Measurements from ENCODE around the gene JCAD.
"Not testable (repeated sequence)": the region's sequence is repeated elsewhere in the genome, so short reads cannot be mapped to it uniquely, and the experiment has no call there.

JCAD gene

GRCh38 chr10:30011396-30011795 lies 48.0 kb downstream of the JCAD start:
- H3K4me3 ChIP-seq (ENCODE audit: low read length), result no peak overlapping the region
- DNase-seq (ENCODE audit: low read depth, low spot score), result no peak

GRCh38 chr10:30007406-30007805 lies 52.0 kb downstream of the JCAD start:
- DNase-seq (ENCODE audit: low read depth, low spot score), result no peak
- H3K4me3 ChIP-seq (ENCODE audit: low read length), result no peak overlapping the region

- no peak overlapping the region for H3K4me3 ChIP-seq (ENCODE audit: low read length)
- no peak for DNase-seq (ENCODE audit: low read depth, low spot score)
These were observed 53.0 kb downstream of the JCAD start for GRCh38 chr10:30006410-30006809.

DNA sequence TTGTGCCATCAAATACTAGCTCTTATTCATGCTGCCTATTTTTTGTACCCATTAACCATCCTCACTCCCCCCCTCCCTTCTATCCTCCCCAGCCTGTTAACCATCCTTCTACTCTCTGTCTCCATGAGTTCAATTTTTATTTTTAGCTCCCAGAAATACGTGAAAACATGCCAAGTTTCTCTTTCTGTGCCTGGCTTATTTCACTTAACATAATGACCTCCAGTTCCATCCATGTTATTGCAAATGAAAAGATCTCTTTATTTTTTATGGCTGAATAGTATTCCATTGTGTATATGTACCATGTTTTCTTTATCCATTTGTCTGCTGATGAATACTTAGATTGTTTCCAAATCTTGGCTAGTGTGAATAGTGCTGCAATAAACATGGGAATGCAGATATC lies 54.3 kb downstream of the JCAD start:
- H3K4me3 ChIP-seq (ENCODE audit: low read length); DNase-seq (ENCODE audit: low read depth, low spot score): not testable (repeated sequence)

DNA sequence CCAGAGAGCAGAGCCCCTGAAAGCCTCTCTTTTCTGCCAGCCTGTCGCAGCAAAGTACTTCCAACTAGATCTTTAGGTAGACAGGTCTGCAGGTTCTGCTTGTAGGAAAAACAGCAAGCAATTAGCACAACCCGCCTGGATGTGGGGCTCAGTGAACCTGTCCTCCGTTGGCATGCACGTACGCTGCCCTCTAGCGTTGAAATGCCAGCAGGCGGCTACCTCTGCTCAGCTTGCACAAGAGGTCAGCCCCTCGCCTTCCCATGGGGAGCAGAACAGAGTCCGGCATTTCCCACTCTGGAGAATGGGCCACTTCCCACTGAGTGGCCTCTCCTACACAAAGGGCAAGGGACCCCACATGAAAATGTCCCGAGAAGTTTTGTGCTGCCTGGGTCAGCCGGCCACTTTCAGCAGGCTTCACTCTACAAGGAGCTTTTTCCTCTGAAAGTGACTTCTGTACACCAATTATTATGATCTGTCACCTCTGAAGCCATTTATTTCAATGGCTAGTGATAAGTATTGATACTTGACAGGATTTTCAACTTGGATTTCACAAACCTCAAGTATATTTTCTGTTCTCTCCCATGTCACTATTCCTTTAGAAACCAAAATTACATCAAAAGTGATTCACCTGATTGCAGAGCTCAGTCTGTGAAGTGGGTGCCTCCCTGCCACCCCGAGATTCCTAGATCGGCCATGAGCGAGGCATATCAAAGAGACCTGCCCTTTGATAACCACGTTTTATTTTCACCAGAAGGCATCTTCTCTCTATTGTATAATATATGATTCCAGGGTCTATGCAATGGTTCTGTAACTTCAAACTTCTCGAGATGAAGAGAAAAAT lies 56.7 kb downstream of the JCAD start:
- H3K4me3 ChIP-seq (ENCODE audit: low read length), result no peak overlapping the region
- DNase-seq (ENCODE audit: low read depth, low spot score), result peak; percentile 77

GRCh38 chr10:30000802-30001571 lies 58.4 kb downstream of the JCAD start:
- no peak for DNase-seq (ENCODE audit: low read depth, low spot score)
- no peak overlapping the region for H3K4me3 ChIP-seq (ENCODE audit: low read length)

- DNase-seq (ENCODE audit: low read depth, low spot score), result peak; percentile 79
These were observed 61.1 kb downstream of the JCAD start for GRCh38 chr10:29998142-29998808.

GRCh38 chr10:29994811-29995210 lies 64.6 kb downstream of the JCAD start:
- DNase-seq (ENCODE audit: low read depth, low spot score), result no peak
- H3K4me3 ChIP-seq (ENCODE audit: low read length), result no peak overlapping the region

More at GRCh38 chr10:29998142-29998808, 61.1 kb downstream of the JCAD start:
- H3K4me3 ChIP-seq (ENCODE audit: low read length), result no peak overlapping the region

DNA sequence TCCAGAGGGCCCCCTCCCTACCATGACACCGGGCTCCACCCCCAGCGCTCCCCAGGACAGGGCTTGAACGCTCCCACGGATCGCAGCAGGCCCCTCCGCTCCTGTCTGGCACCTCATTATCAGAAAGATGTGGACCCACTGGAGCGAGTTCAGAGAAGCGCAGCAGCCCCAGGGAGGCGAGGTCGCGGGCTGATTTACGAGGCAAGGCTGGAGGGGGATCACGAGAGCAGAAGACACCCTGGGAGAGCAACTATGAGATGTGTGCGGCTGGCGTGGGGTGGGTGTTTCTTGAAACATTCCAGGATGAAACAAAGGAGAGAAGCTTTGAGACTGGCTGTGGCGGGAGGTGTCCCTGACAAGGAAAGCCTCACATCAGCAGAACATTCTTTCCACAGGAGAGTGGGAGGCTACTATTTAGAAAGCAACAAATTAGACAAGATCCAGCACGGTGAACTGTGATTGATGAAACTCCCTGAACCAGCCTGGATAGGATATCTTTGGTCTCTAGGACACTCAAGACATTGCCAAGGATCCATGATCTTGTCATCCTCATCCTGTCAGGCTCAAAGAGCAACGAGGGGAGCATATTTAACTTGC lies 66.0 kb downstream of the JCAD start:
- H3K4me3 ChIP-seq (ENCODE audit: low read length), result no peak overlapping the region

DNA sequence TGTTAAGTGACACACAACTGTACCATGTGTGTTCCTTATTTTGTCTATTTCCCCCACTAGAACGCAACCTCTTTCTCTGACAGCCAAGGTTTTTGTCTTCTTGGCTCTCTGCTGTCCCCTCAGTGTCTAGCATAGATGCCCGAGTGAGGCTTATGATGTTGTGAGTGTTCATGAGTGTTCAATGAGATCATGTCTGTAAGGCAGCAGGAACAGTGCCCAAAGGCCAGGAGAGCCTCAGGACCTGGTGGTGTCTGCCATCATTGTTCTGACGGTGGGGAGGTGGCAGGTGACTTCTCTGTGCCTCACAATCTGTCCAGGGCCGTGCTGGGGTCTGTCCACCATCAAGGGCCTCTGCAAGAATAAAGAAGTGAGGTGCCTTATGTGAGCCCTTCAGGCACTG lies 66.5 kb downstream of the JCAD start:
- DNase-seq (ENCODE audit: low read depth, low spot score), result no peak
- no peak overlapping the region for H3K4me3 ChIP-seq (ENCODE audit: low read length)

More for the DNA sequence above, 66.0 kb downstream of the JCAD start:
- no peak for DNase-seq (ENCODE audit: low read depth, low spot score)

GRCh38 chr10:29991382-29991781 lies 68.0 kb downstream of the JCAD start:
- no peak overlapping the region for H3K4me3 ChIP-seq (ENCODE audit: low read length)
- DNase-seq (ENCODE audit: low read depth, low spot score), result no peak

DNA sequence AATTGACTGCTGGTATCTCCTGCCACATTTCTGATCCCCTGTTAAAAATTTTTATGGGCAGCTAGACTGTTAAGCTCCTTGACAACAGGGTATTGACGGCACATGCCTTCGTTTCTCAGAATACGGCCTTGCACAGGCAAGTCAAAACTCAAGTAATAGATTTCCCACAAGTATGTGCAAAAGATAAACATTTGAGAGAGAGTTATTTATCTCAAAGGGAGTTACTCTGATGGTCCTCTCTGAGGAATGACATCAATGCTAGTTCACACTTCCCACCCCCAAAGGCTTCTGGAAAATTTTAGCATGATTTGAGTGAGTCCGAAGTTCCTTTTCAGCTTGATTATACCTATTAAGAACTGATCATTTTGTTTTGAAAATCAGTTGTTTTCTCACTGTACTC lies 71.9 kb downstream of the JCAD start:
- DNase-seq (ENCODE audit: low read depth, low spot score), result no peak
- no peak overlapping the region for H3K4me3 ChIP-seq (ENCODE audit: low read length)

DNA sequence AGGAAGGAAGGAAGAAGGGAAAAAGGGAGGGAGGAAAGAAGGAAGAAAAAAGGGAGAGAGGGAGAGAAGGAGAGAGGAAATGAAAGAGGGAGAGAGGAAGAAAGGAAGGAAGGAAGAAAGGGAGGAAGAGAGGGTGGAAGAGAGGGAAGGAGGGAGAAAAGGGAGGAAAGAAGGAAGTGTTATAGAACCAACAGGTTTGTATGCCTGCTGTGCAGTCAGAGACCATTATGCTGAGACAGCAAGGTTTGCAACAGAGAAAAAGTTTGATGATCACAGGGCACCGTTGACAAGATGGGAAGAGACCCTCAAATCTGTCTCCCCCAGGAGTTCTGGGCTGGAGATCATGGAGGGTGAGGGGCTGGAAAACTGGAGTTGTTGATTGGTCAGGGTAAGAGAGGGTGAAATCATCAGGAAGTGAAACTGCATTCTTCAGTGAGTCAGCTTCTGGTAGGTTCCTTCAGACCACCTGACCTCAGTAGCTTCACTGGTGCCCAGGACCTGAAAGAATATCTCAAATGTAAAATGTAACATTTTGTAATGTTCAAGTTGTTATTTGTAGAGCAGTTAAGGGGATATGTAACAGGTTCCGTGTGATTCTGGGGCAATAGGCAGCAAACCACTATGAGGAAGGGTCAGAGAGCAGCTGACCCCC lies 76.3 kb downstream of the JCAD start:
- no peak overlapping the region for H3K4me3 ChIP-seq (ENCODE audit: low read length)
- no peak for DNase-seq (ENCODE audit: low read depth, low spot score)

DNA sequence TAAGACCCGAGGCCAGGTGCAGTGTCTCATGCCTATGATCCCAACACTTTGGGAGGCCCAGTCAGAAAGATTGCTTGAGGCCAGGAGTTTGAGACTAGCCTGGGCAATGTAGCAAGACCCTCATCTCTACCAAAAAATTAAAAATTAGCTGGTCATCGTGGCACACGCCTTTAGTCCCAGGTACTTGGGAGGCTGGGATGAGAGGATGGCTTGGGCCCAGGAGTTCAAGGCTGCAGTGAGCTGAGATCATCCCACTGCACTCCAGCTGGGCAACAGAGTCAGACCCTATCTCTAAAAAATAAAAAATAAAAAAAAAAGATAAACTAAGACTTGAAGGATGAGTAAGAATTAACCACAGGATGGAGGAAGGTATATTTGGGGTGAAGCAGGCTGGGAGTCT lies 77.9 kb downstream of the JCAD start:
- no peak overlapping the region for H3K4me3 ChIP-seq (ENCODE audit: low read length)
- DNase-seq (ENCODE audit: low read depth, low spot score), result no peak

DNA sequence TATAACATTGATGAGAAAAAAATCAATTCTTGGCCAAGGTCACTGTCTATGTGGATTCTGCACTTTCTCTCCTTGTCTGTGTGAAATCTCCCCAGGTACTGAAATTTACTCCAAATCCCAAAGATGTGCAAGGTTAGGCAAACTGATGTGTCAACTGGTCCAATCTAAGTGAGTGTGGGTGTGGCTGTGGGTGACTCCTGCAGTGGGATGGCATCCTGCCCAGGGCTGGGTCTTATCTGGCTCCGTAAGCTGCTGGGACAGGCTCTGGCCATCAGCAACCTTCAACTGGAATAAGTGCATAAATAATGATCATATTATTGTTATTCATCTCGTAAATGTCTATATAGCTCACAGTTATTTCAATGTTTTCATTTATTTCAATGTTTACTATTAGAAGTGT lies 79.3 kb downstream of the JCAD start:
- no peak overlapping the region for H3K4me3 ChIP-seq (ENCODE audit: low read length)
- DNase-seq (ENCODE audit: low read depth, low spot score), result no peak

DNA sequence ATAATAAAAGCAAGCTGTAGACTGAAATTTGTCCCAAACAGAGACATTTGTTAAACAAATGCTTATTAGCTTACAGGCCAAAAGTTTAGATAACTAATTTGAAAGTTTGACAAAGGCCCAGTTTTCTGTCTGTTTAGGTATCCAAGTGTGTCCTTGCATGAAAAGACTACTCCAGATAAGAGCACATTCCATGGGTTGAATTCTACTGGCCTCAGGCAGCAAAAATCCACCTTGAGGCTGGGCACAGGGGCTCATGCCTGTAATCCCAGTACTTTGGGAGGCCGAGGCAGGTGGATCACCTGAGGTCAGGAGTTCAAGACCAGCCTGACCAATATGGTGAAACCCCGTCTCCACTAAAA lies 80.0 kb downstream of the JCAD start:
- DNase-seq (ENCODE audit: low read depth, low spot score); H3K4me3 ChIP-seq (ENCODE audit: low read length): not testable (repeated sequence)

- no peak for DNase-seq (ENCODE audit: low read depth, low spot score)
- no peak overlapping the region for H3K4me3 ChIP-seq (ENCODE audit: low read length)
These were observed 82.2 kb downstream of the JCAD start for GRCh38 chr10:29977171-29977570.

DNA sequence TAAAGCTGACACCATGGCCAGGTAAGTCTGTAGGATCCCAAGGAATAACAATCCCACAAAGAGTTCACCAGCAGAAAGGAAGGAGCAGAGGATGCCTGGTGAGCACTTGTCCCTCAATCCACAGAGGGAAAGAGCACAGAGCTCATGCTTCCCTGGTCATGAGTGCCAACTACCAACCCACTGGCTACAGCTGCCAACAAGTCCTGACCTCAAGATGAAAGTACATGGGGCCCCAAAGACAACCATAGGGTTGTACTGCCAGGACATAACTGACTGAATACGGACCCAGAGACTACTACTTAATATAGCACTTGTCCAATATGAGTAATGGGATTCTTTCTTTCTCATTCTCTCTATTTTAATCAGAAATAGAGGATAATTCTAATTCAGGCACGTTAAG lies 83.3 kb downstream of the JCAD start:
- no peak overlapping the region for H3K4me3 ChIP-seq (ENCODE audit: low read length)
- DNase-seq (ENCODE audit: low read depth, low spot score), result no peak

DNA sequence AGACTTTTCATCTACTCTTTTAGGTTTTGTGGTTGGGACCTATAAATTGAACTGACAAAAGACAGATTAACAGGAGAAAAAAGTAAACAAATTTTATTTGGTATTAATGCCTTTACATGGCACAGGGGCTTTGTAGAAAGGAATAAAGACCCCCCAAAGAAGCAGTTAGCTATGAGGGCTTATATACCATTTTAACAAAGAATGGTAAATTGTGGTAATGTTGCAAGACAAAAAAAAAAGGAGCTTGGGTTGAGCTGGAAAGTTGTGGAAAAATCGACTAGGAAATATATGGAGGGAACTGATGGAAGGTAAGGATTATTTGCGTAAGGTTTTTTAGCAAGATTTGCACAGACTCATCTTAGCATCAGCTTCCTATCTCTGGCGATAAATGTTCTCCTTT lies 84.6 kb downstream of the JCAD start:
- H3K4me3 ChIP-seq (ENCODE audit: low read length), result no peak overlapping the region
- no peak for DNase-seq (ENCODE audit: low read depth, low spot score)
